GM12878 (cell line): ENCODE data around the gene RIPOR3. TPM values are rescaled to one million over a fixed set of nuclear protein-coding genes. Genes with fewer than 3 reads are reported as not detected.

Experiments
- ATF7 ChIP-seq: fragments of 450-650 bp; IDR thresholded peaks from 2 replicates; pipeline ENCODE4 v1.6.1; 2016; ENCODE audit warnings: low read depth, mild to moderate bottlenecking
- BCL11A ChIP-seq: IDR thresholded peaks from 2 replicates; pipeline ENCODE4 v1.6.1; 2011; ENCODE audit warnings: low read depth, low read length
- BHLHE40 ChIP-seq, 2 experiments: fragments of 450-650 bp in 1 of 2; IDR thresholded peaks; 2 replicates each; pipeline ENCODE4 v1.6.1; 2011 to 2017; ENCODE audit warnings: low read depth in 2 of 2, borderline replicate concordance in 1 of 2, improper control_type of control experiment in 1 of 2, low read length in 1 of 2, mild to moderate bottlenecking in 1 of 2
- CEBPB ChIP-seq, 2 experiments: fragments of 150-350 bp in 1 of 2; IDR thresholded peaks; 2 replicates each; pipeline ENCODE4 v1.6.1; 2012 to 2014; ENCODE audit warnings: low read depth in 2 of 2, low read length in 2 of 2, borderline replicate concordance in 1 of 2, inconsistent platforms in 1 of 2
- CREB1 ChIP-seq: IDR thresholded peaks from 2 replicates; pipeline ENCODE4 v1.6.1; 2012; ENCODE audit warnings: low read depth, mild to moderate bottlenecking, inconsistent platforms
- EED ChIP-seq: sonication (generic); IDR thresholded peaks from 2 replicates; pipeline ENCODE4 v1.6.1; 2016; ENCODE audit warnings: antibody characterized with exemption, low read depth
- IKZF2 ChIP-seq, 2 experiments: fragments of 450-650 bp; IDR thresholded peaks; 2 replicates each; pipeline ENCODE4 v1.6.1; 2017; ENCODE audit warnings: mild to moderate bottlenecking in 2 of 2, moderate library complexity in 2 of 2
- KDM1A ChIP-seq: fragments of 200-600 bp; sonication (generic); IDR thresholded peaks from 2 replicates; pipeline ENCODE4 v1.6.1; 2016; ENCODE audit warnings: borderline replicate concordance
- MEF2B ChIP-seq: fragments of 450-650 bp; IDR thresholded peaks from 2 replicates; pipeline ENCODE4 v1.6.1; 2018; ENCODE audit warnings: mild to moderate bottlenecking, moderate library complexity; ENCODE audit not compliant: partially characterized antibody, poor library complexity, severe bottlenecking
- NKRF ChIP-seq: fragments of 450-650 bp; conservative IDR thresholded peaks from 2 replicates; pipeline ENCODE4 v1.6.1; 2017; ENCODE audit warnings: mild to moderate bottlenecking, moderate library complexity
- NR2C2 ChIP-seq: IDR thresholded peaks from 2 replicates; pipeline ENCODE4 v1.6.1; 2011; ENCODE audit warnings: borderline replicate concordance, low read depth; ENCODE audit not compliant: control insufficient read depth, insufficient read length
- NR2F1 ChIP-seq: fragments of 450-650 bp; conservative IDR thresholded peaks from 2 replicates; pipeline ENCODE4 v1.6.1; 2017; ENCODE audit warnings: mild to moderate bottlenecking
- PAX5 ChIP-seq: IDR thresholded peaks from 2 replicates; pipeline ENCODE4 v1.6.1; 2011; ENCODE audit warnings: low read depth, low read length, borderline replicate concordance
- POLR2AphosphoS2 ChIP-seq: IDR thresholded peaks from 2 replicates; pipeline ENCODE4 v1.6.1; 2011; ENCODE audit warnings: low read depth, mild to moderate bottlenecking, low read length, improper control_type of control experiment, moderate library complexity
- POLR2AphosphoS5 ChIP-seq: IDR thresholded peaks from 2 replicates; pipeline ENCODE4 v1.6.1; 2011; ENCODE audit warnings: mild to moderate bottlenecking, low read length, inconsistent platforms
- STAT3 ChIP-seq: IDR thresholded peaks from 2 replicates; pipeline ENCODE4 v1.6.1; 2011; ENCODE audit warnings: low read depth, low read length, improper control_type of control experiment
- SUZ12 ChIP-seq: fragments of 200-600 bp; sonication (generic); IDR thresholded peaks from one replicate; pipeline ENCODE4 v1.6.1; 2018; ENCODE audit warnings: antibody characterized with exemption, mild to moderate bottlenecking; ENCODE audit not compliant: unreplicated experiment
- ZBTB11 ChIP-seq: fragments of 450-650 bp; formaldehyde crosslinking; IDR thresholded peaks from 2 replicates; pipeline ENCODE4 v1.5.0; 2022; ENCODE audit warnings: mild to moderate bottlenecking, missing genetic modification characterization
- ZBTB4 ChIP-seq: fragments of 450-650 bp; formaldehyde crosslinking; IDR thresholded peaks from 2 replicates; pipeline ENCODE4 v1.4.0; 2022; ENCODE audit warnings: mild to moderate bottlenecking, moderate library complexity
- ZNF274 ChIP-seq: IDR thresholded peaks from one replicate; pipeline ENCODE4 v1.8.0; 2011; ENCODE audit not compliant: insufficient read length, insufficient read depth
- ZNF384 ChIP-seq: IDR thresholded peaks from 2 replicates; pipeline ENCODE4 v1.6.1; 2012; ENCODE audit warnings: low read depth, mild to moderate bottlenecking, low read length, improper control_type of control experiment, borderline replicate concordance
- polyA plus RNA-seq, 11 experiments: library from polyadenylated mRNA; depleted of rRNA in 4 of 11; unstranded in 6 of 11; stranded (reverse) in 5 of 11; fragments of >200 nt; fragmentation: Nextera tagmentation in 4 of 11; fragmentation: Illumina TruSeq in 1 of 11; extraction: Ambion mirVana in 4 of 11; extraction: Trizol in 1 of 11; gene quantifications; 1 replicate in 1 of 11; 2 replicates in 10 of 11; pipeline versions ENCODE4 v1.2.1 to v1.2.3, GENCODE V29; 2011 to 2016; ENCODE audit warnings: inconsistent platforms in 2 of 11, missing spikeins in 2 of 11, low read depth in 1 of 11
- total RNA-seq, 4 experiments: library from RNA; depleted of rRNA in 3 of 4; stranded (reverse); fragments of >200 nt in 3 of 4; fragmentation: Illumina TruSeq in 1 of 4; extraction: Trizol in 1 of 4; gene quantifications; 2 replicates each; pipeline versions ENCODE4 v1.2.1 to v1.2.3, GENCODE V29; 2013 to 2021

RIPOR3 gene
- total and polyA plus RNA-seq, 10 of the 15 experiments (the other 5 are each of a cell fraction or from before 2014, with no cell fraction given) = 0.04 to 0.55 (median 0.12) TPM; not detected in 6

GRCh38 chr20:50731055-50731929 is 40.0 kb upstream of the RIPOR3 start, which contains the start of gene PARD6B (continued):
- no peak for TF ChIP-seq STAT3
- no peak for TF ChIP-seq IKZF2 (IDR thresholded peaks at IDR 0.05)
- TF ChIP-seq BCL11A = no peak
- no peak for TF ChIP-seq POLR2AphosphoS2
- no peak for TF ChIP-seq ZBTB4
- TF ChIP-seq EED = no peak
- TF ChIP-seq NR2F1 = peak; percentile 36; the same call in 1 of the 2 replicates
- peak; percentile 14; the same call in 1 of the 2 replicates for TF ChIP-seq PAX5
- TF ChIP-seq ATF7 = no peak
- no peak for TF ChIP-seq ZNF274
- peak; percentile 82 for TF ChIP-seq NKRF
- no peak for TF ChIP-seq ZNF384
- no peak for TF ChIP-seq NR2C2
- TF ChIP-seq ZBTB11 (CRISPR knock-in tag) = no peak
- no peak for TF ChIP-seq MEF2B
- peak; percentile 24; the same call in 1 of the 2 replicates for TF ChIP-seq CREB1
- TF ChIP-seq SUZ12 = no peak
- TF ChIP-seq KDM1A = no peak
- peak in 1 of 2 experiments; percentile 19; a peak in 1 of 4 replicates for TF ChIP-seq CEBPB (IDR thresholded peaks at IDR 0.05; ENCODE audit: borderline replicate concordance in 1 of 2, low read depth in 2 of 2, low read length in 2 of 2)
- TF ChIP-seq BHLHE40 (IDR thresholded peaks at IDR 0.05; ENCODE audit: borderline replicate concordance in 1 of 2, low read depth in 2 of 2, low read length in 1 of 2) = peak; percentile 77 to 89
- TF ChIP-seq POLR2AphosphoS5 = 0 out of 2 replicates have a peak, but pooled peaks have one; percentile 24
